Stimulated activated CD4-positive, alpha-beta T cell treated with anti-CD3 and anti-CD28 coated beads, Interleukin-12 subunit alpha, Interleukin-12 subunit beta, amount 100 ng/mL, for 48 hours (primary cell): ENCODE data around the gene RAB11A.
A peak's percentile ranks its signal among the peaks of the same experiment; 100 is the strongest.
"Not testable (repeated sequence)": the region's sequence is repeated elsewhere in the genome, so short reads cannot be mapped to it uniquely, and the experiment has no call there.

ENCODE experiments used
- DNase-seq, 3 donors: peaks; one replicate each; pipeline ENCODE4 v3.0.0-alpha.2; 2020; ENCODE audit warnings: low read depth in 2 of 3, low spot score in 1 of 3

Gene RAB11A

GRCh38 chr15:65841121-65841930, 28.0 kb upstream of the RAB11A start:
- DNase-seq: no peak

- DNase-seq: no peak
These were observed 23.3 kb upstream of the RAB11A start for GRCh38 chr15:65845826-65846519.

GRCh38 chr15:65847989-65848388, 21.3 kb upstream of the RAB11A start:
- DNase-seq: no peak

GRCh38 chr15:65851981-65852380, 17.3 kb upstream of the RAB11A start:
- no peak for DNase-seq

- peak; percentile 61 to 83 (median 70) for DNase-seq
These were observed 12.4 kb upstream of the RAB11A start for GRCh38 chr15:65856821-65857455.

GRCh38 chr15:65857718-65858402, 11.4 kb upstream of the RAB11A start:
- no peak for DNase-seq

GRCh38 chr15:65862682-65863081, 6.6 kb upstream of the RAB11A start:
- peak; percentile 58 to 63 (median 62) for DNase-seq

GRCh38 chr15:65863106-65863505, 6.2 kb upstream of the RAB11A start:
- DNase-seq: no peak

GRCh38 chr15:65867244-65867643, 2.0 kb upstream of the RAB11A start:
- no peak for DNase-seq

GRCh38 chr15:65867933-65868332, 1.4 kb upstream of the RAB11A start:
- DNase-seq: not testable (repeated sequence)

GRCh38 chr15:65868546-65869125, 655 bp upstream of the RAB11A start:
- no peak for DNase-seq

GRCh38 chr15:65869954-65870871, 922 bp downstream of the RAB11A start:
- peak in 1 of 3 donors; percentile 5 for DNase-seq

- DNase-seq: no peak
These were observed 1.7 kb downstream of the RAB11A start for GRCh38 chr15:65870889-65871533.

- not testable (repeated sequence) for DNase-seq
These were observed 2.6 kb downstream of the RAB11A start for GRCh38 chr15:65871886-65872285.

- DNase-seq: not testable (repeated sequence)
These were observed 3.3 kb downstream of the RAB11A start for GRCh38 chr15:65872596-65872995.

GRCh38 chr15:65873256-65873655, 4.0 kb downstream of the RAB11A start:
- no peak for DNase-seq

GRCh38 chr15:65875458-65875857, 6.2 kb downstream of the RAB11A start:
- no peak for DNase-seq

- no peak for DNase-seq
These were observed 8.5 kb downstream of the RAB11A start for GRCh38 chr15:65877749-65878148.

GRCh38 chr15:65881766-65882434, 12.6 kb downstream of the RAB11A start:
- DNase-seq: no peak
